Uterus (tissue), 4 donors: Measurements from ENCODE around the gene POLR3H. TPM values are rescaled to one million over a fixed set of nuclear protein-coding genes. Genes with fewer than 3 reads are reported as not detected.

Experiments used
- DNase-seq, 2 donors: peaks; one replicate each; pipeline ENCODE4 v3.0.0-alpha.2; 2019 to 2020
- H3K27ac ChIP-seq, 2 donors: fragments of 200-600 bp; sonication (generic); 1 replicate in 1 of 2; 2 replicates in 1 of 2; pipeline ENCODE4 v1.5.1; 2016 to 2018
- H3K27me3 ChIP-seq, 2 donors: fragments of 200-600 bp; sonication (generic); one replicate each; pipeline ENCODE4 v1.5.1; 2018 to 2019; ENCODE audit warnings: control low read depth in 1 of 2
- H3K36me3 ChIP-seq, 2 donors: fragments of 200-600 bp; sonication (generic); one replicate each; pipeline ENCODE4 v1.5.1; 2019; ENCODE audit warnings: control low read depth in 1 of 2
- H3K4me1 ChIP-seq, 2 donors: fragments of 200-600 bp; sonication (generic); one replicate each; pipeline ENCODE4 v1.5.1; 2018 to 2019; ENCODE audit warnings: control low read depth in 1 of 2
- H3K4me3 ChIP-seq, 2 donors: fragments of 200-600 bp; sonication (generic); 1 replicate in 1 of 2; 2 replicates in 1 of 2; pipeline ENCODE4 v1.5.1; 2018 to 2019; ENCODE audit warnings: mild to moderate bottlenecking in 1 of 2
- H3K9me3 ChIP-seq, 2 donors: fragments of 200-600 bp; sonication (generic); one replicate each; pipeline ENCODE4 v1.5.1; 2019; ENCODE audit warnings: control low read depth in 1 of 2
- POLR2A ChIP-seq, 2 donors: fragments of 450-650 bp; IDR thresholded peaks; one replicate each; pipeline ENCODE4 v1.6.1; 2016; ENCODE audit warnings: antibody characterized with exemption in 2 of 2, mild to moderate bottlenecking in 1 of 2, moderate library complexity in 1 of 2
- intact Hi-C: fragments of 100-400 bp; cut with DNase I; formaldehyde crosslinking; loops from one replicate; pipeline ENCODE4 v1.15.1; 2023; ENCODE audit warnings: low total_unique reads
- total RNA-seq, 4 donors: library from RNA; depleted of rRNA in 3 of 4; stranded (reverse); fragments of >200 nt in 3 of 4; gene quantifications; one replicate each; pipeline versions ENCODE4 v1.1.0 to v1.2.4, GENCODE V29; 2014 to 2023
- TF ChIP-seq, protein P1 (sequence below), 4 experiments: fragments of 200-600 bp in 2 of 4; fragments of 450-650 bp in 2 of 4; sonication (generic) in 2 of 4; IDR thresholded peaks; one replicate each; pipeline ENCODE4 v1.5.1; 2016 to 2019; ENCODE audit warnings: antibody characterized with exemption in 4 of 4, mild to moderate bottlenecking in 2 of 4, moderate library complexity in 1 of 4
- donor health status: DM: yes; HTN: yes; CAD: no.

POLR3H gene
- total RNA-seq, 4 donors from 2014 or later = 3.2 to 41.9 (median 16.6) TPM

DNA sequence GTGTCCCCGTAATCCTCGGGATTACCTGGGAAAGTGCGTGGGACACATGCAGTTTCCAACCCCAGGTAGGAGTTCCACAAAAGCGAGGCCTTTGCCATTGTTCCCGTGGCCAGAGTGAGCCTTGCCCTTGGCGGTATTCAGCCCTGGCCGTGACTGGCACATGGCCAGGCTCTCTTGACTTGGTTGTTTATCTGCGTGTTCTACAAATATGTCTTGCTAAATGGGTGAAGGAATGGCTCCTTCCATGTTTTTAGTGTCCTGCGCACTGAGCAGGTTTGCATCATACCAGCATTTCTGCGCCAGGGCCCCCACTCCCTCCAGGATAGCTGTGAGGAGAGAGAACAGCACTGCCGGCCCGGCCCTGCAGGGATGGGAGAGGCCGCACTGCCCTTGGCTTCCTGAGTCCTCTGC, 20.0 kb downstream of the POLR3H start:
- Histone ChIP-seq H3K4me3 (no peak overlapping the region), H3K4me1 (peaks cover 0 to 14% of the 10 kb centered on the region in 2 donors), H3K27me3 (no peaks in the 10 kb centered on the region), H3K27ac (peak overlapping the region; percentile 85 to 89), H3K36me3 (no peaks in the 10 kb centered on the region), H3K9me3 (no peaks in the 10 kb centered on the region)
- intact Hi-C loops = no loop called here
- TF ChIP-seq, protein P1, sequence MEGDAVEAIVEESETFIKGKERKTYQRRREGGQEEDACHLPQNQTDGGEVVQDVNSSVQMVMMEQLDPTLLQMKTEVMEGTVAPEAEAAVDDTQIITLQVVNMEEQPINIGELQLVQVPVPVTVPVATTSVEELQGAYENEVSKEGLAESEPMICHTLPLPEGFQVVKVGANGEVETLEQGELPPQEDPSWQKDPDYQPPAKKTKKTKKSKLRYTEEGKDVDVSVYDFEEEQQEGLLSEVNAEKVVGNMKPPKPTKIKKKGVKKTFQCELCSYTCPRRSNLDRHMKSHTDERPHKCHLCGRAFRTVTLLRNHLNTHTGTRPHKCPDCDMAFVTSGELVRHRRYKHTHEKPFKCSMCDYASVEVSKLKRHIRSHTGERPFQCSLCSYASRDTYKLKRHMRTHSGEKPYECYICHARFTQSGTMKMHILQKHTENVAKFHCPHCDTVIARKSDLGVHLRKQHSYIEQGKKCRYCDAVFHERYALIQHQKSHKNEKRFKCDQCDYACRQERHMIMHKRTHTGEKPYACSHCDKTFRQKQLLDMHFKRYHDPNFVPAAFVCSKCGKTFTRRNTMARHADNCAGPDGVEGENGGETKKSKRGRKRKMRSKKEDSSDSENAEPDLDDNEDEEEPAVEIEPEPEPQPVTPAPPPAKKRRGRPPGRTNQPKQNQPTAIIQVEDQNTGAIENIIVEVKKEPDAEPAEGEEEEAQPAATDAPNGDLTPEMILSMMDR (IDR thresholded peaks at IDR 0.05) = no peak
- TF ChIP-seq POLR2A (IDR thresholded peaks at IDR 0.05) = no peak
- DNase-seq = peak; percentile 78 to 80

DNA sequence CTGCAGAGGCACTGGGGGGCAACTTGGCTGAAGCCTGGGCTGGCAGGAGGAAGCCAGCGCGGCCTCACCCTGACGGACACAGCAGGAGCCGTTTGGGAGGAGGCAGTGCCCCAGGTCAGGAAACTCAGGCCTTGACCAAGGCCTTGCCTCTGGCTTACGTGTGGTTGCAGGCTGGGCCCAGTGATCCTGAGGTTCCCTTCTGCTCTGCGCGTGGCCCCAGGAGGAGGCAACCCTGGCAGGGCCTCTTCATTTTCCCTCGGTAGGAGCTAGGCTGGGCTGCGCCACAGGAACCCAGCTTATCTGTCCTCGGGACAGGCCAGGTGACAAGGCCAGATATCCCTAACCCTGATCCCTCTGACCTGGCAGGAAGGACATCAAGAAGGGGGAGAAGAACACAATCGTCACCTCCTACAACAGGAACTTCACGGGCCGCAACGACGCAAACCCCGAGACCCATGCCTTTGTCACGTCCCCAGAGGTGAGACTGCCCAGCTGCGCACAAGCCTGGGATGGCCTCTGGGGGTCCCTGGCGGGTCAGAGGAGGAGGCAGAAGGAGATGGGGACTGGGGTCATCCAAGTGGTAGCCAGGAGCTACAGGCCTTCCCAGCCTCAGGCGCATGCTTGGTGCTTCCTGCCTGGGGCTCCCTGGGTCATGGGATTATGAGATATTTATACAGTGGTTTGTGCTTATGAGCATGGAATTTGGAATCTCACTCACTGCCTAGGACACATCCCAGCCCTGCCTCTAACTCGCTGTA, 20.6 kb downstream of the POLR3H start:
- TF ChIP-seq POLR2A (IDR thresholded peaks at IDR 0.05) = no peak
- TF ChIP-seq, protein P1 (IDR thresholded peaks at IDR 0.05) = no peak
- intact Hi-C loops = no loop called here
- H3K27ac ChIP-seq = peak overlapping the region; percentile 85 to 89
- no peak overlapping the region for H3K4me3 ChIP-seq
- peaks cover 0 to 14% of the 10 kb centered on the region in 2 donors for H3K4me1 ChIP-seq
- H3K9me3 ChIP-seq = no peaks in the 10 kb centered on the region
- DNase-seq = peak in 1 of 2 donors; percentile 40
- H3K36me3 ChIP-seq = no peaks in the 10 kb centered on the region
- no peaks in the 10 kb centered on the region for H3K27me3 ChIP-seq

DNA sequence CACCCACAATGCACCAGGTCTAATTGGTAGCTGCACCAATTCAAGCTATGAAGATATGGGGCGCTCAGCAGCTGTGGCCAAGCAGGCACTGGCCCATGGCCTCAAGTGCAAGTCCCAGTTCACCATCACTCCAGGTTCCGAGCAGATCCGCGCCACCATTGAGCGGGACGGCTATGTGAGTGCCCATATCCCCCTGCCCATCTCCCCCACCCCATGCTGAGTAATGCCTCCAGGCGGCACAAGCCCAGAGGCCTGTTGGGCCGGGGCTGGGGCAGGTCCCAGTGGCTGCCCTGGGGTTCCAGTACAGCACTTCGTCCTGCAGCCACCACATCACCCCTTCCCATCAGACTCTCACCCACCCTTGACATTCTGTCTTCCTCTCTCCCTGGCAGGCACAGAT, 21.5 kb downstream of the POLR3H start:
- Histone ChIP-seq H3K36me3 (no peaks in the 10 kb centered on the region), H3K9me3 (no peaks in the 10 kb centered on the region), H3K27ac (peak overlapping the region; percentile 85 to 89), H3K27me3 (no peaks in the 10 kb centered on the region), H3K4me3 (no peak overlapping the region), H3K4me1 (peaks cover 0 to 14% of the 10 kb centered on the region in 2 donors)
- intact Hi-C loops = no loop called here
- no peak for TF ChIP-seq POLR2A (IDR thresholded peaks at IDR 0.05)
- no peak for DNase-seq

DNA sequence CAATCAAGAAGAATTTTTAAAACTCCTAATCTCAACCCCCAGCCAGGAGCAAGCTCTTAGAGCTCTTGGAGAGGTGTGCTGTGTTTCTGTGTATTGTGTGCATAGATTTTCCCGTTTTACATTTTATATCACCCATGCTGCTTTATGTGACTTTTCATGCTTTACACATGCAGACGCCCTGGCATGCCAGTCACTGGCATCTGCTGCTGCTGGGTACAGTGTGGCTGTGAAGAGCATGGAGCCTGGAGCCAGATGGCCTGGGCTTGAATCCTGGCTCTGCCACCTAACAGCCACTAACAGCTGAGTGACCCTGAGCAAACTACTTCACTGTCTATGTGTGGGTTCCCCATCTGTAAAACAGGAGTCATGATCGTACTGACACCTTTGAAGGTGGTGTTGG, 23.1 kb downstream of the POLR3H start:
- intact Hi-C loops = no loop called here
- peaks cover 0 to 9% of the 10 kb centered on the region in 2 donors for H3K4me1 ChIP-seq
- TF ChIP-seq, protein P1 (IDR thresholded peaks at IDR 0.05) = no peak
- no peak for TF ChIP-seq POLR2A (IDR thresholded peaks at IDR 0.05)
- H3K9me3 ChIP-seq = no peaks in the 10 kb centered on the region
- H3K4me3 ChIP-seq = no peak overlapping the region
- no peak overlapping the region for H3K27ac ChIP-seq
- no peak for DNase-seq
- no peaks in the 10 kb centered on the region for H3K36me3 ChIP-seq
- H3K27me3 ChIP-seq = no peaks in the 10 kb centered on the region

DNA sequence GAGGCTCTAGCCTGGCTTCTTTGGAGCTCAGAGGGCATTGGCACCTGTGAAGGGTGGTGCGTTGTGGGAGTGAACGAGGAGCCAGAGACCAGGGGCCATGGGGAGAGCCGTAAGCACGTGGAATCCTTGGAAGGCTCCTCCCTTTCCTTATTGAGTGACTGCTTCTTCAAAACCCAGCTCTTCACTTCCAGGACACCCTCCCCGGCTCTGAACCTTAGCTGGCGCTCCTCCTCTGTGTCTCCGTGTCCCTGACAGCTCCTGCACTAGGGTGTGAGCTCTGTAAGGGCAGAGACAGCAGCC, 26.3 kb downstream of the POLR3H start:
- Histone ChIP-seq H3K27ac (peak overlapping the region; percentile 24 to 53), H3K27me3 (no peaks in the 10 kb centered on the region), H3K4me3 (no peak overlapping the region), H3K4me1 (no peaks in the 10 kb centered on the region), H3K9me3 (no peaks in the 10 kb centered on the region), H3K36me3 (no peaks in the 10 kb centered on the region)
- DNase-seq = no peak
- no peak for TF ChIP-seq POLR2A (IDR thresholded peaks at IDR 0.05)
- TF ChIP-seq, protein P1 (IDR thresholded peaks at IDR 0.05) = no peak
- intact Hi-C loops = loop anchor here (5.0 kb wide), 1 partner anchor 116 kb away; no protein-coding TSS in a partner anchor
